Measurements from ENCODE around the gene GALNT13.

Gene GALNT13

GRCh38 chr2:154307007-154307406, 435.3 kb downstream of the GALNT13 start:
- TF ChIP-seq CTCF (IDR thresholded peaks at IDR 0.05; ENCODE audit: extremely low read depth, missing control alignments) = no peak
- DNase-seq (ENCODE audit: low spot score) = no peak

- TF ChIP-seq CTCF (IDR thresholded peaks at IDR 0.05; ENCODE audit: extremely low read depth, missing control alignments) = no peak
Observed at GRCh38 chr2:154324601-154325000, 452.9 kb downstream of the GALNT13 start.

GRCh38 chr2:154329510-154329909, 457.8 kb downstream of the GALNT13 start:
- TF ChIP-seq CTCF (IDR thresholded peaks at IDR 0.05; ENCODE audit: extremely low read depth, missing control alignments) = no peak
- DNase-seq (ENCODE audit: low spot score) = no peak

More at GRCh38 chr2:154324601-154325000, 452.9 kb downstream of the GALNT13 start:
- DNase-seq (ENCODE audit: low spot score) = no peak

- DNase-seq (ENCODE audit: low spot score) = no peak
- no peak for TF ChIP-seq CTCF (IDR thresholded peaks at IDR 0.05; ENCODE audit: extremely low read depth, missing control alignments)
Observed at GRCh38 chr2:154331784-154332183, 460.1 kb downstream of the GALNT13 start.

- DNase-seq (ENCODE audit: low spot score) = no peak
- TF ChIP-seq CTCF (IDR thresholded peaks at IDR 0.05; ENCODE audit: extremely low read depth, missing control alignments) = no peak
Observed at GRCh38 chr2:154336201-154336600, 464.5 kb downstream of the GALNT13 start.

GRCh38 chr2:154338352-154338967, 466.7 kb downstream of the GALNT13 start:
- no peak for DNase-seq (ENCODE audit: low spot score)
- no peak for TF ChIP-seq CTCF (IDR thresholded peaks at IDR 0.05; ENCODE audit: extremely low read depth, missing control alignments)

- TF ChIP-seq CTCF (IDR thresholded peaks at IDR 0.05; ENCODE audit: extremely low read depth, missing control alignments) = no peak
- no peak for DNase-seq (ENCODE audit: low spot score)
Observed at GRCh38 chr2:154343282-154343681, 471.6 kb downstream of the GALNT13 start.
